Gastrocnemius medialis (tissue), 4 donors: ENCODE measurements around the gene PPIH.

Source experiments
- CTCF ChIP-seq, 5 experiments: fragments of 450-650 bp in 3 of 5; fragments of 200-600 bp in 2 of 5; sonication (generic) in 2 of 5; IDR thresholded peaks in 4 of 5; conservative IDR thresholded peaks in 1 of 5; 1 replicate in 4 of 5; 2 replicates in 1 of 5; pipeline ENCODE4 v1.5.1; 2016 to 2019; ENCODE audit warnings: antibody characterized with exemption in 5 of 5, mild to moderate bottlenecking in 3 of 5, moderate library complexity in 3 of 5
- POLR2A ChIP-seq, 2 donors: fragments of 450-650 bp; IDR thresholded peaks; one replicate each; pipeline ENCODE4 v1.6.1; 2017; ENCODE audit warnings: antibody characterized with exemption in 2 of 2, mild to moderate bottlenecking in 2 of 2, moderate library complexity in 2 of 2

- TF ChIP-seq CTCF (IDR thresholded peaks at IDR 0.05 in 4 of 5, conservative IDR thresholded peaks at IDR 0.05 in 1 of 5), result no peak
- TF ChIP-seq POLR2A (IDR thresholded peaks at IDR 0.05), result no peak
Observed at GRCh38 chr1:42675467-42675866, 17.2 kb downstream of the PPIH start.
